ENCODE measurements around the gene IKZF5. TPM values are rescaled to one million over a fixed set of nuclear protein-coding genes. Genes with fewer than 3 reads are reported as not detected.

IKZF5 gene
- 17.1 TPM for total RNA-seq
- 7.3 TPM for polyA plus RNA-seq (ENCODE audit: insufficient read depth, low read depth, low replicate concordance)
- long read RNA-seq, donor 1, full-length matches to known transcripts, result 3 of 3 reads
- long read RNA-seq, donor 1, partial matches to known transcripts, result 0 of 3 reads
- long read RNA-seq, donor 1, other reads (novel, unspliced or antisense), result 0 of 3 reads
- long read RNA-seq, donor 2, full-length matches to known transcripts, result 5 of 5 reads
- long read RNA-seq, donor 2, partial matches to known transcripts, result 0 of 5 reads
- long read RNA-seq, donor 2, other reads (novel, unspliced or antisense), result 0 of 5 reads
- long read RNA-seq, donor 3, full-length matches to known transcripts, result 7 of 7 reads
- long read RNA-seq, donor 3, partial matches to known transcripts, result 0 of 7 reads
- long read RNA-seq, donor 3, other reads (novel, unspliced or antisense), result 0 of 7 reads
- long read RNA-seq, donor 4, full-length matches to known transcripts, result 2 of 2 reads
- long read RNA-seq, donor 4, partial matches to known transcripts, result 0 of 2 reads
- long read RNA-seq, donor 4, other reads (novel, unspliced or antisense), result 0 of 2 reads
- long read RNA-seq, donor 5, result 0 reads
- long read RNA-seq, donor 6, full-length matches to known transcripts, result 9 of 9 reads
- long read RNA-seq, donor 6, partial matches to known transcripts, result 0 of 9 reads
- long read RNA-seq, donor 6, other reads (novel, unspliced or antisense), result 0 of 9 reads
- long read RNA-seq, donor 7, full-length matches to known transcripts, result 5 of 8 reads
- long read RNA-seq, donor 7, partial matches to known transcripts, result 1 of 8 reads
- long read RNA-seq, donor 7, other reads (novel, unspliced or antisense), result 2 of 8 reads
- long read RNA-seq, donor 8, full-length matches to known transcripts, result 6 of 6 reads
- long read RNA-seq, donor 8, partial matches to known transcripts, result 0 of 6 reads
- long read RNA-seq, donor 8, other reads (novel, unspliced or antisense), result 0 of 6 reads
- long read RNA-seq, donor 9, result 0 reads
- long read RNA-seq, donor 10, full-length matches to known transcripts, result 3 of 3 reads
- long read RNA-seq, donor 10, partial matches to known transcripts, result 0 of 3 reads
- long read RNA-seq, donor 10, other reads (novel, unspliced or antisense), result 0 of 3 reads

DNA sequence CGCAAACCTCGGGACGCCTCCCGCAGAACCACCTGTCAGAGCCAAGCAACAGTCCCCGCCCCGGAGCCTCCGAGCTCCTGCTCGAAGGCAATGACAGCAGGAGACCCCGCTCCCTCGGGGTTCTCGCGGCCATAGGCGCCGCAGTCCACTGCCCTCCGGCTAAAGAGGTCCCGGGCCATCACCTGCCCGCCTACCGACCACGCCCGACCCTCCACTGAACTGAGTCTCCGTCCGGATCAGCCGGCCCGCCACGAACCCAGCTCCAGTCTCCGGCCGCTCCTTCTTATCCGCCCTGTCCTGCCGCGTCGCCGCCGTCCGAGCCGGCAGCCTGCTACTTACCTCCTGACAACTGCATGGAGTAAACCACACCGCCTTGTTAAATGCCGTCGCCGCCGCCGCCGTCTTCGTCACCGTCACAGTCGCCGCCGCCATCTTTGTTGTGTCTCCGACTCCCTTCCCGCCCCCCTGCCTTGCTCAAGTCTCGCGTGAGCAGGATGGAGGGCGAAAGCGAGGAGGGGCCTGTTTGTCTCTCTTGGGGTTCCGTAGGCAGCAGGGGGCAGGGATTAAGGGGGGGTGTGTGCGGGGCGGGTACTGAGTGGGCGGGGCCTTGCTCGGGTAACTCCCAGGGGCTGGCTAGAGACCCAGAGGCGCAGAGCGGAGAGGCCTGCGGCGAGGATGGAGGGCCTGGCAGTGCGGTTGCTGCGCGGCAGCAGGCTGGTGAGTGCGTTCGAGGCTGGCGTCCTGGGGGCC lies at the start of gene IKZF5, which contains the start of gene ACADSB:
IKZF5 (minus strand) TSS at position 441 of the 750 bp plus-strand sequence. CDS start 10,170 bp downstream, outside the sequence.
ACADSB (plus strand) TSS at position 652 of the 750 bp plus-strand sequence; CDS start at position 676, 24 bp downstream.
- H3K4me3 ChIP-seq (ENCODE audit: low read length in 3 of 3), result peak within 1 kb of the TSS; percentile 82 to 93 (median 88)
- no peaks in the 10 kb centered on the region for H3K36me3 ChIP-seq (ENCODE audit: control insufficient read depth in 2 of 3, insufficient read depth in 3 of 3, low read length in 3 of 3)
- peak within 1 kb of the TSS; percentile 63 to 92 (median 71) for H3K9ac ChIP-seq (ENCODE audit: low read length in 3 of 3)
- no peak for TF ChIP-seq CTCF (IDR thresholded peaks at IDR 0.05; ENCODE audit: borderline replicate concordance, extremely low read depth, insufficient read depth)
- no peaks in the 10 kb centered on the region for H3K27me3 ChIP-seq (ENCODE audit: control insufficient read depth, insufficient read depth, low read length)
- intact Hi-C loops (cut with DNase I), result no loop called here
- DNase-seq, result peak; percentile 98 to 99 (median 99)
- no peaks in the 10 kb centered on the region for H3K9me3 ChIP-seq (ENCODE audit: control insufficient read depth in 2 of 3, insufficient read depth in 1 of 3, low read length in 3 of 3)
- H3K27ac ChIP-seq (ENCODE audit: low read depth in 2 of 2, low read length in 2 of 2), result peak within 1 kb of the TSS; percentile 83 to 91
- no peak for FAIRE-seq
- peaks cover 0 to 8% (median 0%) of the 10 kb centered on the region in 3 donors for H3K4me1 ChIP-seq (ENCODE audit: control insufficient read depth in 2 of 3, insufficient read depth in 2 of 3, low read depth in 1 of 3, low read length in 3 of 3)

- no peaks in the 10 kb centered on the region for H3K27me3 ChIP-seq (ENCODE audit: control insufficient read depth, insufficient read depth, low read length)
- no peaks in the 10 kb centered on the region for H3K9me3 ChIP-seq (ENCODE audit: control insufficient read depth in 2 of 3, insufficient read depth in 1 of 3, low read length in 3 of 3)
- no peak overlapping the region for H3K27ac ChIP-seq (ENCODE audit: low read depth in 2 of 2, low read length in 2 of 2)
- TF ChIP-seq CTCF (IDR thresholded peaks at IDR 0.05; ENCODE audit: borderline replicate concordance, extremely low read depth, insufficient read depth), result no peak
- no peak overlapping the region for H3K4me3 ChIP-seq (ENCODE audit: low read length in 3 of 3)
- no peak for FAIRE-seq
- peaks cover 0 to 10% (median 6%) of the 10 kb centered on the region in 3 donors for H3K36me3 ChIP-seq (ENCODE audit: control insufficient read depth in 2 of 3, insufficient read depth in 3 of 3, low read length in 3 of 3)
- intact Hi-C loops (cut with DNase I), result no loop called here
- DNase-seq, result no peak
- no peaks in the 10 kb centered on the region for H3K4me1 ChIP-seq (ENCODE audit: control insufficient read depth in 2 of 3, insufficient read depth in 2 of 3, low read depth in 1 of 3, low read length in 3 of 3)
- H3K9ac ChIP-seq (ENCODE audit: low read length in 3 of 3), result no peak overlapping the region
Observed at GRCh38 chr10:123057968-123058367, 49.4 kb upstream of the IKZF5 start.

GRCh38 chr10:123045961-123046731 lies 37.6 kb upstream of the IKZF5 start:
- no peaks in the 10 kb centered on the region for H3K9me3 ChIP-seq (ENCODE audit: control insufficient read depth in 2 of 3, insufficient read depth in 1 of 3, low read length in 3 of 3)
- no peak overlapping the region for H3K4me3 ChIP-seq (ENCODE audit: low read length in 3 of 3)
- peaks cover 0 to 22% (median 16%) of the 10 kb centered on the region in 3 donors for H3K36me3 ChIP-seq (ENCODE audit: control insufficient read depth in 2 of 3, insufficient read depth in 3 of 3, low read length in 3 of 3)
- intact Hi-C loops (cut with DNase I), result no loop called here
- H3K27me3 ChIP-seq (ENCODE audit: control insufficient read depth, insufficient read depth, low read length), result no peaks in the 10 kb centered on the region
- TF ChIP-seq CTCF (IDR thresholded peaks at IDR 0.05; ENCODE audit: borderline replicate concordance, extremely low read depth, insufficient read depth), result no peak
- FAIRE-seq (no peak), DNase-seq (no peak)
- H3K9ac ChIP-seq (ENCODE audit: low read length in 3 of 3), result no peak overlapping the region
- H3K27ac ChIP-seq (ENCODE audit: low read depth in 2 of 2, low read length in 2 of 2), result no peak overlapping the region
- no peaks in the 10 kb centered on the region for H3K4me1 ChIP-seq (ENCODE audit: control insufficient read depth in 2 of 3, insufficient read depth in 2 of 3, low read depth in 1 of 3, low read length in 3 of 3)

Data from kidney (tissue), 22 donors.